Chondrocyte (in vitro differentiated cells): ENCODE measurements around the gene SLC17A7. TPM values are rescaled to one million over a fixed set of nuclear protein-coding genes. Genes with fewer than 3 reads are reported as not detected.

Experiments
- DNase-seq: peaks from one replicate; pipeline ENCODE4 v3.0.0; 2021; ENCODE audit warnings: mixed read lengths, low spot score
- H3K27ac Mint-ChIP-seq: one replicate; pipeline ENCODE4 v1.8.0; 2021; ENCODE audit warnings: mild to moderate bottlenecking, moderate library complexity, mixed read lengths; ENCODE audit not compliant: unreplicated experiment
- H3K27me3 Mint-ChIP-seq: 2 replicates; pipeline ENCODE4 v1.8.0; 2021; ENCODE audit warnings: low read depth, mixed read lengths
- H3K36me3 Mint-ChIP-seq: 2 replicates; pipeline ENCODE4 v1.8.0; 2021; ENCODE audit warnings: low read depth, mixed read lengths
- H3K4me1 Mint-ChIP-seq: 2 replicates; pipeline ENCODE4 v1.8.0; 2021; ENCODE audit warnings: low read depth, mild to moderate bottlenecking, mixed read lengths
- H3K4me3 Mint-ChIP-seq: one replicate; pipeline ENCODE4 v1.8.0; 2021; ENCODE audit warnings: mild to moderate bottlenecking, moderate library complexity, mixed read lengths; ENCODE audit not compliant: unreplicated experiment
- H3K9me3 Mint-ChIP-seq: 2 replicates; pipeline ENCODE4 v1.8.0; 2021; ENCODE audit warnings: low read depth, mixed read lengths
- total RNA-seq: library from RNA; stranded (reverse); gene quantifications from 3 replicates; pipeline ENCODE4 v1.2.1, GENCODE V29; 2021
- TF ChIP-seq, protein P1 (sequence below): fragments of 200-600 bp; sonication (generic); IDR thresholded peaks from 2 replicates; pipeline ENCODE4 v1.5.0; 2021; ENCODE audit warnings: antibody characterized with exemption, mild to moderate bottlenecking, moderate library complexity

Gene SLC17A7
- total RNA-seq, 1 donor from 2014 or later: 0.47 TPM

DNA sequence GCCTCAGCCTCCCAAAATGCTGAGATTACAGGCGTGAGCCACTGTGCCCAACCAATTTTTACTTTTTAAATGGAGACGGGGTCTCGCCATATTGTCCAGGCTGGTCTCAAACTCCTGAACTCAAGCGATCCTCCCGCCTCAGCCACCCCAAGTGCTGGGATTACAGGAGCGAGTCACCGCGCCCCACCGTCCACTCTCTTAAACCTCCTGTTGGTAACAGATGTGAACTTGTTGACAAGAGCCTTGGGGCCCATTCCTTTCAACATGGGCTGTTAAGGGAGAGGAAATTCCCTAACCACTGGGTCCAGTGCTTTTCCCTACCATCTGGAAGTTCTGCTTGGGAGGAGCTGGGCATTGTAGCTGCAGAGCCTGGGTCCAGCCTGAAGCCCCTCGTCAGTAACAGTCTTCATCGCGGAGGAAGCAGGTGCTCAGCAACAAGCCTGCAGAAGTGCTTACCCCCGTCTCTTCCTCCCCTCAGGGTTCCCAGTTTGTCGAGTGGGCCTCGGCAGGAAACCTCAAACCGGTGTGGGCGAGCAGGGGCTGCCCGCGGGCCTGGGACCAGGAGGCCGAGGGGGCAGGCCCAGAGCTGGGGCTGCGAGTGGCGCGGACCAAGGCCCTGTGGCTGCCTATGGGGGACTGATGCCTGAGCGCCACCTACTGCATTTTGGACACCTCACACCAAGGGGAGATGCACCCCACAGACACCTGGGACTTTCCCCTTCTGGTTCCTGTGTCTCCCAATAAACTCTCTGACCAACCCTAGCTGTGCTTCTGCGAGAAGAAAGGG lies 28.7 kb upstream of the SLC17A7 start:
- Mint-ChIP-seq H3K4me1 (peaks cover 9% of the 10 kb centered on the region), H3K4me3 (no peak overlapping the region), H3K27ac (no peak overlapping the region), H3K36me3 (peaks cover 5% of the 10 kb centered on the region), H3K27me3 (peaks cover 2% of the 10 kb centered on the region), H3K9me3 (no peaks in the 10 kb centered on the region)
- no peak for DNase-seq
- TF ChIP-seq, protein P1, sequence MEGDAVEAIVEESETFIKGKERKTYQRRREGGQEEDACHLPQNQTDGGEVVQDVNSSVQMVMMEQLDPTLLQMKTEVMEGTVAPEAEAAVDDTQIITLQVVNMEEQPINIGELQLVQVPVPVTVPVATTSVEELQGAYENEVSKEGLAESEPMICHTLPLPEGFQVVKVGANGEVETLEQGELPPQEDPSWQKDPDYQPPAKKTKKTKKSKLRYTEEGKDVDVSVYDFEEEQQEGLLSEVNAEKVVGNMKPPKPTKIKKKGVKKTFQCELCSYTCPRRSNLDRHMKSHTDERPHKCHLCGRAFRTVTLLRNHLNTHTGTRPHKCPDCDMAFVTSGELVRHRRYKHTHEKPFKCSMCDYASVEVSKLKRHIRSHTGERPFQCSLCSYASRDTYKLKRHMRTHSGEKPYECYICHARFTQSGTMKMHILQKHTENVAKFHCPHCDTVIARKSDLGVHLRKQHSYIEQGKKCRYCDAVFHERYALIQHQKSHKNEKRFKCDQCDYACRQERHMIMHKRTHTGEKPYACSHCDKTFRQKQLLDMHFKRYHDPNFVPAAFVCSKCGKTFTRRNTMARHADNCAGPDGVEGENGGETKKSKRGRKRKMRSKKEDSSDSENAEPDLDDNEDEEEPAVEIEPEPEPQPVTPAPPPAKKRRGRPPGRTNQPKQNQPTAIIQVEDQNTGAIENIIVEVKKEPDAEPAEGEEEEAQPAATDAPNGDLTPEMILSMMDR: peak; percentile 33

DNA sequence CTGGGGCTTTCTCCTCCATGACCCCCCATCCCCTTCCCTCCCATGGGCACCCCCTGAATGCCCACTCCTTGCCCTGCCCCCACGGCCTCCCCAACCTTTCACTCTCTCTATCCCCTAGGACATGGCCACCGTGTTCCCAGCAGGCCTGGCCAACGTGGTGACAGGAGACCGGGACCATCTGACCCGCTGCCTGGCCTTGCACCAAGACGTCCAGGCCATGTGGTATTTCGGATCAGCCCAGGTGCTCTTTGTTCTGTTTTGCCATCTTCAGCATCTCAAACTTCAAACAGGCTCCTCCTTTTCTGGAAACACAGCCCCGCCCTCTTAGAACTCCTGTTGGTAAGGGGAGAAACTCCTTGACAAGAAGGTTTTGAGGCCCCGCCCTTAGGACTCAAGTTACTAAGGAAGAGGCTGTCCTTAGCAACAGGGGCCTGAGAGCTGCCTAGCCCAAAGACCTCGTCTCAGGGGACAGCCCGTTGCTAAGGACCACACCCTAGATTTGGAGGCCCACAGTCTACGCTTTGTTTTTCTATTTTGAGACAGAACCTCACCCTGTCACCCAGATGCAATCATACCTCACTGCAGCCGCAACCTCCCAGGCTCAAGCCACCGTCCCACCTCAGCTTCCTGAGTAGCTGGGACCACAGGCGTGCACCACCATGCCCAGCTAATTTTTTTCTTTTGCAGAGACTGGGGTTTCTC lies 27.6 kb upstream of the SLC17A7 start:
- H3K27me3 Mint-ChIP-seq: no peaks in the 10 kb centered on the region
- peak overlapping the region; percentile 74 for H3K27ac Mint-ChIP-seq
- H3K4me3 Mint-ChIP-seq: no peak overlapping the region
- TF ChIP-seq, protein P1: no peak
- H3K9me3 Mint-ChIP-seq: no peaks in the 10 kb centered on the region
- peaks cover 5% of the 10 kb centered on the region for H3K36me3 Mint-ChIP-seq
- peaks cover 9% of the 10 kb centered on the region for H3K4me1 Mint-ChIP-seq
- no peak for DNase-seq

DNA sequence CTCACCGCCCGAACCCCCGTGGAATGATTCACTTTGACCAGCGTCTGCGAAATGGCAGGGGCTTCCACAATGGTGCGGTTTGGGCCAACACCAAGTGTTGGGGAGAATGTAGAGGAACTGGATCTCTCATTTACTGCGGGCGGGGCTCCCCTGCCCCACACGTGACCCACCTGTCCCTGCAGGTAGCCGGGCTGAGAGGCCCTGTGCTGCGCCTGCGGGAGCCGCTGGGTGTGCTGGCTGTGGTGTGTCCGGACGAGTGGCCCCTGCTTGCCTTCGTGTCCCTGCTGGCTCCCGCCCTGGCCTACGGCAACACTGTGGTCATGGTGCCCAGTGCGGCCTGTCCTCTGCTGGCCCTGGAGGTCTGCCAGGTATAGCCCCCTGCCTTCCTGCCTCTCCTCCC lies 26.9 kb upstream of the SLC17A7 start:
- no peak overlapping the region for H3K27ac Mint-ChIP-seq
- TF ChIP-seq, protein P1: no peak
- no peak overlapping the region for H3K4me3 Mint-ChIP-seq

DNA sequence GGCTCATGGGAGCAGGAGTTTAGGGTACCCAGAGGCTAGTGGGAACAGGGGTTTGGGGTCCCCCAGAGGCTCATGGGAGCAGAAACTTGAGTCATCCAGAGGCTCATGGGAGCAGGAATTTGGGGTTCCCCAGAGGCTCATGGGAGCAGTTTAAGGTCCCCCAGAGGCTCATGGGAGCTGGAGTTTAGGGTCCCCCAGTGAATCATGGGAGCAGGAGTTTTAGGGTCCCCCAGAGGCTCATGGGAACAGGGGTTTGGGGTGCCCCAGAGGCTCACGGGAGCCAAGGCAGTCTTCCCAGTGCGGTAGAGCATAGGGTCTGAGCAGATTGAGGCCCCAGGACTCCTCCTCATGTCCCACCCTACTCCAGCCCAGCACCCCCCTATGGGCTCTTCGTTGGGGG lies 24.0 kb upstream of the SLC17A7 start:
- H3K27ac Mint-ChIP-seq: no peak overlapping the region
- TF ChIP-seq, protein P1: no peak
- no peaks in the 10 kb centered on the region for H3K27me3 Mint-ChIP-seq
- DNase-seq: no peak
- no peak overlapping the region for H3K4me3 Mint-ChIP-seq
- peaks cover 5% of the 10 kb centered on the region for H3K36me3 Mint-ChIP-seq
- no peaks in the 10 kb centered on the region for H3K9me3 Mint-ChIP-seq
- peaks cover 7% of the 10 kb centered on the region for H3K4me1 Mint-ChIP-seq

More for the DNA sequence above, 26.9 kb upstream of the SLC17A7 start:
- Mint-ChIP-seq H3K9me3 (no peaks in the 10 kb centered on the region), H3K27me3 (no peaks in the 10 kb centered on the region), H3K36me3 (peaks cover 5% of the 10 kb centered on the region), H3K4me1 (peaks cover 7% of the 10 kb centered on the region)
- no peak for DNase-seq

DNA sequence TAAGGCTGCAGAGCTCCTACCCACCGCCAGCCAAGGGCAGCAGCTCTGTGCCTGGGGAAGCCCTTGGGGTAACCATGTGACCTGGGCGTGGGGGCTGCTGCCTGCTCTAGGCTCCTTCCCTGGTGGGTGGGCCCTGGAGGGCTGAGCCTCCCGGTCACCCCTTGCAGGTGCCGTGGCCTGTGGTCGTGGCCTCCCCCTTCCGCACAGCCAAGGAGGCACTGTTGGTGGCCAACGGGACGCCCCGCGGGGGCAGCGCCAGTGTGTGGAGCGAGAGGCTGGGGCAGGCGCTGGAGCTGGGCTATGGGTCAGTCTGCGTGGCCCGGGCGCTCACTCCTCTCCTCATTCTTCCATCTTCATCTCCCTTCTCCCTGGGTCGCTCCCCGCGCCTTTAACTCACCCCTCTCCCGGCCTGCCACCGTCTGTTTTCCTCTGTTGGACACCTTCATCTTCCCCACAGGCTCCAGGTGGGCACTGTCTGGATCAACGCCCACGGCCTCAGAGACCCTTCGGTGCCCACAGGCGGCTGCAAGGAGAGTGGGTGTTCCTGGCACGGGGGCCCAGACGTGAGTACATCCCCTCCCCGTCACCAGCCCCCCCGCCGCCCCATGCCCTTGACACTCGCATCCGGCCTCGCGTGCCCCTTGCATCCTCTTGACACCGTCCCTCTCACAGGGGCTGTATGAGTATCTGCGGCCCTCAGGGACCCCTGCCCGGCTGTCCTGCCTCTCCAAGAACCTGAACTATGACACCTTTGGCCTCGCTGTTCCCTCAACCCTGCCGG lies 22.8 kb upstream of the SLC17A7 start:
- Mint-ChIP-seq H3K9me3 (no peaks in the 10 kb centered on the region), H3K27ac (no peak overlapping the region), H3K4me3 (no peak overlapping the region), H3K27me3 (no peaks in the 10 kb centered on the region), H3K4me1 (peaks cover 5% of the 10 kb centered on the region), H3K36me3 (peaks cover 4% of the 10 kb centered on the region)
- no peak for DNase-seq
- TF ChIP-seq, protein P1: no peak
